WTC11 (cell line): ENCODE measurements around the gene CCL26. TPM values are rescaled to one million over a fixed set of nuclear protein-coding genes. Genes with fewer than 3 reads are reported as not detected.

Experiments used
- ATAC-seq: fragments of 200-7000 bp; cut with Tn5 transposase; 2 replicates; pipeline ENCODE4 v1.10.0; 2021; ENCODE audit warnings: mild to moderate bottlenecking, moderate library complexity
- Bru-seq: library from RNA; stranded (reverse); fragments of 400-500 nt; gene quantifications from one replicate; lab custom pipeline; 2021; lab: Mats Ljungman, UMichigan
- CTCF ChIA-PET: fragments of 300-600 bp; sonication (Branson Sonifier 250); formaldehyde crosslinking; loops from one replicate; lab custom pipeline; 2021; ENCODE audit warnings: antibody characterized with exemption; lab: Charles Lee
- POLR2A ChIA-PET: fragments of 350-600 bp; sonication (Branson Sonifier 250); formaldehyde crosslinking; loops from one replicate; lab custom pipeline; 2021; ENCODE audit warnings: antibody characterized with exemption; lab: Charles Lee
- DNase-seq: peaks from one replicate; pipeline ENCODE4 v3.0.0; 2021; ENCODE audit warnings: low spot score
- H3K27ac Mint-ChIP-seq: 2 replicates; pipeline ENCODE4 v1.8.0; 2021; ENCODE audit warnings: mixed read lengths
- H3K27me3 Mint-ChIP-seq: 2 replicates; pipeline ENCODE4 v1.8.0; 2021; ENCODE audit warnings: low read depth, mild to moderate bottlenecking, moderate library complexity, mixed read lengths
- H3K36me3 Mint-ChIP-seq: 2 replicates; pipeline ENCODE4 v1.8.0; 2021; ENCODE audit warnings: mixed read lengths
- H3K4me1 Mint-ChIP-seq: 2 replicates; pipeline ENCODE4 v1.8.0; 2022; ENCODE audit warnings: mixed read lengths
- H3K4me3 Mint-ChIP-seq: 2 replicates; pipeline ENCODE4 v1.8.0; 2021; ENCODE audit warnings: mild to moderate bottlenecking, moderate library complexity, mixed read lengths
- H3K9me3 Mint-ChIP-seq: 2 replicates; pipeline ENCODE4 v1.8.0; 2021; ENCODE audit warnings: mixed read lengths
- ELF4 ChIP-seq: sonication (generic); formaldehyde crosslinking; IDR thresholded peaks from 2 replicates; pipeline ENCODE4 v1.8.1; 2022; ENCODE audit warnings: low read depth, mild to moderate bottlenecking, moderate library complexity, missing genetic modification reagents
- ETV6 ChIP-seq: sonication (generic); formaldehyde crosslinking; IDR thresholded peaks from 2 replicates; pipeline ENCODE4 v1.8.1; 2022; ENCODE audit warnings: mild to moderate bottlenecking, missing genetic modification reagents
- GRHL2 ChIP-seq: fragments of 250-450 bp; sonication (Bioruptor Pico); IDR thresholded peaks from 2 replicates; pipeline ENCODE4 v1.8.0; 2022; ENCODE audit warnings: mild to moderate bottlenecking, moderate library complexity; ENCODE audit not compliant: insufficient replicate concordance, severe bottlenecking
- JAZF1 ChIP-seq: fragments of 250-450 bp; sonication (Bioruptor Pico); IDR thresholded peaks from 2 replicates; pipeline ENCODE4 v1.9.0; 2021; ENCODE audit warnings: moderate library complexity, mild to moderate bottlenecking, inconsistent platforms
- JUN ChIP-seq: sonication (generic); formaldehyde crosslinking; IDR thresholded peaks from 2 replicates; pipeline ENCODE4 v1.8.0; 2023; ENCODE audit warnings: mild to moderate bottlenecking, missing genetic modification reagents
- MLX ChIP-seq: sonication (generic); formaldehyde crosslinking; IDR thresholded peaks from 2 replicates; pipeline ENCODE4 v1.8.1; 2023; ENCODE audit warnings: mild to moderate bottlenecking, missing genetic modification reagents, moderate library complexity
- NFE2L1 ChIP-seq: sonication (generic); formaldehyde crosslinking; IDR thresholded peaks from 2 replicates; pipeline ENCODE4 v1.8.1; 2023; ENCODE audit warnings: missing genetic modification reagents
- NR2C2 ChIP-seq: sonication (generic); formaldehyde crosslinking; IDR thresholded peaks from 2 replicates; pipeline ENCODE4 v1.8.0; 2022; ENCODE audit warnings: mild to moderate bottlenecking, missing genetic modification reagents
- PRDM15 ChIP-seq: sonication (generic); formaldehyde crosslinking; IDR thresholded peaks from 2 replicates; pipeline ENCODE4 v1.8.0; 2022; ENCODE audit warnings: missing genetic modification reagents
- STAT6 ChIP-seq: sonication (generic); formaldehyde crosslinking; conservative IDR thresholded peaks from 2 replicates; pipeline ENCODE4 v1.8.1; 2023; ENCODE audit warnings: mild to moderate bottlenecking, low read depth, missing genetic modification reagents, moderate library complexity
- TEAD1 ChIP-seq: sonication (generic); formaldehyde crosslinking; IDR thresholded peaks from 2 replicates; pipeline ENCODE4 v1.8.0; 2022; ENCODE audit warnings: mild to moderate bottlenecking, missing genetic modification reagents
- ZBTB21 ChIP-seq: sonication (generic); formaldehyde crosslinking; IDR thresholded peaks from 2 replicates; pipeline ENCODE4 v1.8.1; 2023; ENCODE audit warnings: mild to moderate bottlenecking, missing genetic modification reagents, borderline replicate concordance
- ZNF263 ChIP-seq: sonication (generic); formaldehyde crosslinking; IDR thresholded peaks from 2 replicates; pipeline ENCODE4 v1.8.1; 2022; ENCODE audit warnings: low read depth, mild to moderate bottlenecking, moderate library complexity, missing genetic modification reagents
- ZSCAN18 ChIP-seq: fragments of 250-450 bp; sonication (Bioruptor Pico); IDR thresholded peaks from 2 replicates; pipeline ENCODE4 v2.1.2; 2022; ENCODE audit warnings: mild to moderate bottlenecking, moderate library complexity
- long read RNA-seq, 3 experiments: library from RNA in 1 of 3; library from capped mRNA in 1 of 3; library from polyadenylated mRNA in 1 of 3; unstranded in 2 of 3; stranded (forward) in 1 of 3; transcript quantifications; one replicate each; pipeline ENCODE4 v2.0.0, GENCODE V29; 2021
- total RNA-seq: library from RNA; stranded (reverse); gene quantifications from 3 replicates; pipeline ENCODE4 v1.2.3, GENCODE V29; 2021

Gene CCL26
- total RNA-seq: 9.8 to 19.5 TPM (median 18.5 TPM) in 3 replicates
- Bru-seq, nascent RNA: percentile 41 among the genes with signal in this experiment
- long read RNA-seq, experiment 1, partial matches to known transcripts: 0 of 12 reads
- long read RNA-seq, experiment 1, other reads (novel, unspliced or antisense): 12 of 12 reads
- long read RNA-seq, experiment 2, partial matches to known transcripts: 1 of 22 reads
- long read RNA-seq, experiment 2, other reads (novel, unspliced or antisense): 20 of 22 reads
- long read RNA-seq, experiment 3, partial matches to known transcripts: 0 of 2 reads
- long read RNA-seq, experiment 3, other reads (novel, unspliced or antisense): 2 of 2 reads

- TF ChIP-seq PRDM15 (no peak), ZNF263 (no peak), MLX (CRISPR knock-in tag) (no peak), JAZF1 (CRISPR knock-in tag) (no peak), ETV6 (CRISPR knock-in tag) (no peak), ELF4 (no peak)
- peaks cover 10% of the 10 kb centered on the region for H3K4me1 Mint-ChIP-seq
- ChIA-PET CTCF (interaction anchor here (1.3 kb wide), 1 partner anchor 10 kb away, joined by 4 read pairs; no protein-coding TSS in a partner anchor), POLR2A (no interaction called here)
- no peak within 1 kb of the TSS for H3K27ac Mint-ChIP-seq
- H3K36me3 Mint-ChIP-seq: no peaks in the 10 kb centered on the region
- H3K9me3 Mint-ChIP-seq: peaks cover 2% of the 10 kb centered on the region
- no peak within 1 kb of the TSS for H3K4me3 Mint-ChIP-seq
- H3K27me3 Mint-ChIP-seq: no peaks in the 10 kb centered on the region
- DNase-seq (no peak), ATAC-seq (no peak)
Measured at GRCh38 chr7:75772081-75773077, at the start of gene CCL26. Gene CCL26, minus strand, starts transcription at chr7:75772211. Its CDS starts 35 bp downstream, at chr7:75772176.

- CTCF ChIA-PET: no interaction called here
- H3K27me3 Mint-ChIP-seq: peaks cover 13% of the 10 kb centered on the region; the same call in 1 of the 2 replicates
- POLR2A ChIA-PET: no interaction called here
Measured at GRCh38 chr7:75820688-75821087, 48.7 kb upstream of the CCL26 start.

More at GRCh38 chr7:75820688-75821087, 48.7 kb upstream of the CCL26 start:
- no peak for ATAC-seq
- H3K9me3 Mint-ChIP-seq: peaks cover 4% of the 10 kb centered on the region; the same call in 1 of the 2 replicates
- no peaks in the 10 kb centered on the region for H3K36me3 Mint-ChIP-seq
- no peak overlapping the region for H3K27ac Mint-ChIP-seq
- H3K4me1 Mint-ChIP-seq: no peaks in the 10 kb centered on the region
- TF ChIP-seq ZBTB21 (CRISPR knock-in tag) (no peak), ZSCAN18 (CRISPR knock-in tag) (no peak), TEAD1 (CRISPR knock-in tag) (no peak), NR2C2 (no peak), STAT6 (CRISPR knock-in tag) (no peak), MLX (CRISPR knock-in tag) (no peak), GRHL2 (CRISPR knock-in tag) (no peak), NFE2L1 (no peak), JUN (CRISPR knock-in tag) (no peak)
- H3K4me3 Mint-ChIP-seq: no peak overlapping the region
- no peak for DNase-seq
